ENCODE data around the gene PPOX.

PPOX gene

GRCh38 chr1:161217831-161218230, 51.6 kb downstream of the PPOX start:
- Histone ChIP-seq H3K27ac (peak overlapping the region; percentile 80 to 94), H3K4me3 (peak overlapping the region; percentile 47)
- TF ChIP-seq, protein P1, sequence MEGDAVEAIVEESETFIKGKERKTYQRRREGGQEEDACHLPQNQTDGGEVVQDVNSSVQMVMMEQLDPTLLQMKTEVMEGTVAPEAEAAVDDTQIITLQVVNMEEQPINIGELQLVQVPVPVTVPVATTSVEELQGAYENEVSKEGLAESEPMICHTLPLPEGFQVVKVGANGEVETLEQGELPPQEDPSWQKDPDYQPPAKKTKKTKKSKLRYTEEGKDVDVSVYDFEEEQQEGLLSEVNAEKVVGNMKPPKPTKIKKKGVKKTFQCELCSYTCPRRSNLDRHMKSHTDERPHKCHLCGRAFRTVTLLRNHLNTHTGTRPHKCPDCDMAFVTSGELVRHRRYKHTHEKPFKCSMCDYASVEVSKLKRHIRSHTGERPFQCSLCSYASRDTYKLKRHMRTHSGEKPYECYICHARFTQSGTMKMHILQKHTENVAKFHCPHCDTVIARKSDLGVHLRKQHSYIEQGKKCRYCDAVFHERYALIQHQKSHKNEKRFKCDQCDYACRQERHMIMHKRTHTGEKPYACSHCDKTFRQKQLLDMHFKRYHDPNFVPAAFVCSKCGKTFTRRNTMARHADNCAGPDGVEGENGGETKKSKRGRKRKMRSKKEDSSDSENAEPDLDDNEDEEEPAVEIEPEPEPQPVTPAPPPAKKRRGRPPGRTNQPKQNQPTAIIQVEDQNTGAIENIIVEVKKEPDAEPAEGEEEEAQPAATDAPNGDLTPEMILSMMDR (IDR thresholded peaks at IDR 0.05), result no peak
- no peak for DNase-seq (ENCODE audit: low spot score)

DNA sequence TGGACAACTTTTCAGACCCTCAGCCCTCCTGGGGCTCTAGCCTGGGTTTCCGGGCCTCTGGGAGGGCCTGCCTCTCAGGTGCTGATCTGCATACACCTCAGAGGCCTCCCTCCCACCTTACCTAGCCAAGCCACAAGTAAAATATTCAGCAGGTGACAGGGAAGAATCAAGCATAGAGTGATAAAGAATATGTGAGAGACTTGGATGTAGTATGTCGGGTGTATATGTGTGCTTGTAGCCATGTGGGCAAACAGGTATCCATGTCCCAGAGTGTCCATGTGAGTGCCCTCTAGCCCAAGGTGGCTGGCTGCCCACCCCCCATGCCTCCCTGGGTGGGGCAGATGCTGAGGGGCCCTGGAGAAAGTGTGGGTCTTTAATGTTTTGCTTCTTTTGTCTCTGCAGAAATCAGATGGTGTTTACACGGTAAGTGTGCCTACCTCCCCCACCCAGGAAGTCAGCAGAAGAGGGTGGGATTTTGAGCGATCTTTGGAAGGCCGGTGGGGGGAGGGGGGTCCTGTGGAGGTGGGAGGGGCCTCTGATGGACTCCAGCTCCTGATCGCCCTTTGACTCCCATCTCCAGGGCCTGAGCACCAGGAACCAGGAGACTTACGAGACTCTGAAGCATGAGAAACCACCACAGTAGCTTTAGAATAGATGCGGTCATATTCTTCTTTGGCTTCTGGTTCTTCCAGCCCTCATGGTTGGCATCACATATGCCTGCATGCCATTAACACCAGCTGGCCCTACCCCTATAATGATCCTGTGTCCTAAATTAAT, 52.3 kb downstream of the PPOX start:
- DNase-seq (ENCODE audit: low spot score), result no peak
- Histone ChIP-seq H3K27ac (peak overlapping the region in 1 of 2 donors; percentile 94), H3K4me3 (peak overlapping the region; percentile 47)
- TF ChIP-seq, protein P1 (IDR thresholded peaks at IDR 0.05), result no peak

GRCh38 chr1:161219078-161219892, 53.1 kb downstream of the PPOX start:
- no peak overlapping the region for H3K4me3 ChIP-seq
- TF ChIP-seq, protein P1 (IDR thresholded peaks at IDR 0.05), result no peak
- no peak overlapping the region for H3K27ac ChIP-seq
- DNase-seq (ENCODE audit: low spot score), result no peak

DNA sequence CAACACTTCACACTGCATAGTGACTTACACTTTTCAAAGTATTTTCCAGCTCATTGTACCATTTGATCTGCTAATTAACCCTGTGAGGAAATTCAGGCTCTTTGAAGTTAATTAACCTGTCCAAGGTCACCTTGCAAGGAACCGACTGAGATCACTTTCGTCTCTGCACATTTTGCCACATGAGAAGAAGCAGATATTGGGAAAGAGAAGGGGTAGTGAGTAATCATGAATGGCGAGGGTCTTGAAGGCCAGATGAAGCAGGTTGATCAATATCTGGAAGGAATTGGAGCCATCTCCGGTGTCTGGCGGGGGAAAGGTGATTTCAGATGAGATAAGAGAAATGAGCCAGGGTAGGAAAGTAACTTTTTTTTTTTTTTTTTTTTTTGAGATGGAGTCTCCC, 53.8 kb downstream of the PPOX start:
- H3K4me3 ChIP-seq, result no peak overlapping the region
- H3K27ac ChIP-seq, result no peak overlapping the region
- no peak for DNase-seq (ENCODE audit: low spot score)
- TF ChIP-seq, protein P1 (IDR thresholded peaks at IDR 0.05), result no peak

Data from coronary artery (tissue), 2 donors.